ENCODE data around the gene KRT23.

GRCh38 chr17:40962059-40962561 lies 24.7 kb upstream of the KRT23 start:
- TF ChIP-seq YY1 (IDR thresholded peaks at IDR 0.05; ENCODE audit: insufficient read depth, insufficient read length) (no peak), ZNF274 (IDR thresholded peaks at IDR 0.05; ENCODE audit: low read depth, low read length) (no peak), SUZ12 (IDR thresholded peaks at IDR 0.05; ENCODE audit: extremely low read depth, insufficient read depth, insufficient read length) (no peak)
